Neuronal stem cell (in vitro differentiated cells): Measurements from ENCODE around the gene ADCK2.
"Not testable (repeated sequence)": the region's sequence is repeated elsewhere in the genome, so short reads cannot be mapped to it uniquely, and the experiment has no call there.

ENCODE experiments used
- DNase-seq: peaks from one replicate; pipeline ENCODE4 v3.0.0-alpha.2; 2013; ENCODE audit warnings: low spot score
- H2AFZ ChIP-seq: one replicate; pipeline ENCODE4 v1.6.1; 2013; ENCODE audit warnings: mild to moderate bottlenecking, low read length, inconsistent platforms
- H2AK5ac ChIP-seq: 2 replicates; pipeline ENCODE4 v1.6.1; 2013; ENCODE audit warnings: low read depth, mild to moderate bottlenecking, inconsistent platforms, low read length, moderate library complexity, mixed read lengths
- H2BK120ac ChIP-seq: 2 replicates; pipeline ENCODE4 v1.6.1; 2013; ENCODE audit warnings: low read depth, mild to moderate bottlenecking, inconsistent platforms, low read length, moderate library complexity, mixed read lengths
- H2BK12ac ChIP-seq: one replicate; pipeline ENCODE4 v1.6.1; 2013; ENCODE audit warnings: low read length, inconsistent platforms
- H2BK15ac ChIP-seq: 2 replicates; pipeline ENCODE4 v1.6.1; 2013; ENCODE audit warnings: mild to moderate bottlenecking, low read length, inconsistent platforms, mixed read lengths
- H2BK5ac ChIP-seq: one replicate; pipeline ENCODE4 v1.6.1; 2013; ENCODE audit warnings: inconsistent platforms, mild to moderate bottlenecking, low read length, moderate library complexity
- H3K14ac ChIP-seq: one replicate; pipeline ENCODE4 v1.6.1; 2013; ENCODE audit warnings: low read length, inconsistent platforms
- H3K18ac ChIP-seq: 2 replicates; pipeline ENCODE4 v1.6.1; 2013; ENCODE audit warnings: low read length, inconsistent platforms
- H3K23ac ChIP-seq: 2 replicates; pipeline ENCODE4 v1.6.1; 2013; ENCODE audit warnings: low read depth, mild to moderate bottlenecking, mixed read lengths, low read length, inconsistent platforms; ENCODE audit not compliant: poor library complexity
- H3K27ac ChIP-seq: replicated peaks from 3 replicates; pipeline ENCODE4 v1.5.1; 2013; ENCODE audit warnings: low read length, inconsistent platforms
- H3K27me3 ChIP-seq, 3 experiments: 2 replicates each; pipeline ENCODE4 v1.6.1; 2013; ENCODE audit warnings: low read length in 3 of 3, mild to moderate bottlenecking in 2 of 3, inconsistent platforms in 1 of 3, low read depth in 1 of 3, mixed read lengths in 1 of 3, moderate library complexity in 1 of 3; ENCODE audit not compliant: control insufficient read depth in 3 of 3, insufficient read depth in 3 of 3
- H3K36me3 ChIP-seq, 2 donors: replicated peaks in 1 of 2; 2 replicates each; pipeline ENCODE4 v1.6.1; 2013; ENCODE audit warnings: low read length in 2 of 2; ENCODE audit not compliant: control insufficient read depth in 2 of 2, insufficient read depth in 2 of 2
- H3K4ac ChIP-seq: 2 replicates; pipeline ENCODE4 v1.6.1; 2013; ENCODE audit warnings: inconsistent platforms, mild to moderate bottlenecking, low read length, moderate library complexity
- H3K4me1 ChIP-seq, 2 donors: 1 replicate in 1 of 2; 2 replicates in 1 of 2; pipeline ENCODE4 v1.6.1; 2013; ENCODE audit warnings: low read length in 2 of 2, low read depth in 1 of 2; ENCODE audit not compliant: control insufficient read depth in 2 of 2, insufficient read depth in 1 of 2
- H3K4me2 ChIP-seq: one replicate; pipeline ENCODE4 v1.6.1; 2013; ENCODE audit warnings: mild to moderate bottlenecking, low read length, inconsistent platforms; ENCODE audit not compliant: insufficient read depth, poor library complexity, severe bottlenecking
- H3K4me3 ChIP-seq, 2 donors: 2 replicates each; pipeline ENCODE4 v1.5.1; 2013; ENCODE audit warnings: low read length in 2 of 2, mild to moderate bottlenecking in 2 of 2, inconsistent platforms in 1 of 2, moderate library complexity in 1 of 2
- H3K79me1 ChIP-seq: one replicate; pipeline ENCODE4 v1.6.1; 2013; ENCODE audit warnings: low read depth, mild to moderate bottlenecking, inconsistent platforms, low read length, moderate library complexity
- H3K9ac ChIP-seq: one replicate; pipeline ENCODE4 v1.6.1; 2013; ENCODE audit warnings: mild to moderate bottlenecking, low read depth, low read length, inconsistent platforms; ENCODE audit not compliant: poor library complexity
- H3K9me3 ChIP-seq, 2 donors: replicated peaks in 1 of 2; 2 replicates each; pipeline versions ENCODE3 to v1.6.1; 2013; ENCODE audit warnings: low read length in 2 of 2, mild to moderate bottlenecking in 2 of 2, inconsistent platforms in 1 of 2, low read depth in 1 of 2, mixed read lengths in 1 of 2, moderate library complexity in 1 of 2; ENCODE audit not compliant: control insufficient read depth in 2 of 2, insufficient read depth in 1 of 2
- H4K8ac ChIP-seq: one replicate; pipeline ENCODE4 v1.6.1; 2013; ENCODE audit warnings: low read depth, mild to moderate bottlenecking, inconsistent platforms, low read length, moderate library complexity
- H4K91ac ChIP-seq: one replicate; pipeline ENCODE4 v1.6.1; 2013; ENCODE audit warnings: low read length, low read depth, mild to moderate bottlenecking, inconsistent platforms; ENCODE audit not compliant: poor library complexity
- WGBS, 2 donors: extraction: QIAGEN DNeasy Blood & Tissue Kit; methylation state at CpG; one replicate each; pipeline ENCODE4 v1.1.7; 2013; ENCODE audit warnings: missing lambda C conversion rate in 2 of 2, mixed read lengths in 1 of 2; ENCODE audit not compliant: insufficient read length in 2 of 2, insufficient replicate concordance in 1 of 2; ENCODE audit errors: extremely low coverage in 2 of 2; 5-methylcytosine and 5-hydroxymethylcytosine counted together

The ADCK2 gene

DNA sequence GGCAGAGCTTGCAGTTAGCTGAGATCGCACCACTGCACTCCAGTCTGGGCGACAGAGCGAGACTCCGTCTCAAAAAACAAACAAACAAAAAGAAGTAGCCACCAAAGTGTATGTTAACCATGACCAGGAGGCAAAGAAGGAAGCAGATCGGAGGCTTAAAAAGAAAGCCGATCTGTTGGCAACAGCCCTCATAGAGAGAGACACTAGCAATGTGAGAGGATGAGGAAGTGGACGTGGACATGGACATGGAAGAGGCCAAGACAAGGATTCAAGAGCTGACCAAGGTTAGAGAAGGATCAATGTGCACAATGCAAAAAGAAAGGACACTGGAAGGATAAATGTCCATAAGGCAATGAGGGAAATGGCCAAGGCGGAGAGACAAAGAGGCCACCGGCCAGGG is 14.9 kb upstream of the ADCK2 start:
- Histone ChIP-seq H2BK120ac (no peak overlapping the region), H2BK5ac (no peak overlapping the region), H3K79me1 (no peaks in the 10 kb centered on the region), H3K27me3 (peaks cover 0 to 27% (median 0%) of the 10 kb centered on the region in 3 experiments), H3K23ac (no peak overlapping the region), H3K4me2 (no peak overlapping the region), H3K9ac (no peak overlapping the region), H3K4ac (no peak overlapping the region), H2AFZ (no peak overlapping the region), H3K4me3 (no peak overlapping the region), H4K91ac (no peak overlapping the region), H2BK15ac (no peak overlapping the region), H3K18ac (no peak overlapping the region), H2AK5ac (no peak overlapping the region), H3K36me3 (no peaks in the 10 kb centered on the region), H3K27ac (no peak overlapping the region), H4K8ac (no peak overlapping the region), H3K9me3 (no peaks in the 10 kb centered on the region), H3K4me1 (peaks cover 0 to 3% of the 10 kb centered on the region in 2 donors), H2BK12ac (no peak overlapping the region), H3K14ac (no peak overlapping the region)
- DNase-seq, result no peak
- WGBS, 2 donors, result no CpG with 5 or more reads among the region's 9 CpGs

DNA sequence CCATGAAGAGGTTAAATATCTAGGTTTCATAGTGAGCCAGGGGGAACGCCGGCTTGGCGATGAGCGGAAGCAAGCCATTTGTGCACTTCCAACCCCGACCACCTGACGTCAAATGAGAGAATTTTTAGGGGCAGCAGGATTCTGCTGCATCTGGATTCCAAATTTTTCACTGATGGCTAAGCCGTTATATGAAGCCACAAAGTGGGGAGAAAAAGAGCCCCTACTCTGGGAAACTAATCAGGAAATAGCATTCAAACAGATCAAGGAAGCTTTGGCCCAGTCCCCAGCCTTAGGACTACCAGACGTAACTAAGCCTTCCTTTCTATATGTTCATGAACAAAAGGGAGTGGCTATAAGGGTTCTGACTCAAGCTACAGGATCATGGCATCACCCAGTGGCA is 12.9 kb upstream of the ADCK2 start:
- no CpG with 5 or more reads among the region's 8 CpGs for WGBS, 2 donors

DNA sequence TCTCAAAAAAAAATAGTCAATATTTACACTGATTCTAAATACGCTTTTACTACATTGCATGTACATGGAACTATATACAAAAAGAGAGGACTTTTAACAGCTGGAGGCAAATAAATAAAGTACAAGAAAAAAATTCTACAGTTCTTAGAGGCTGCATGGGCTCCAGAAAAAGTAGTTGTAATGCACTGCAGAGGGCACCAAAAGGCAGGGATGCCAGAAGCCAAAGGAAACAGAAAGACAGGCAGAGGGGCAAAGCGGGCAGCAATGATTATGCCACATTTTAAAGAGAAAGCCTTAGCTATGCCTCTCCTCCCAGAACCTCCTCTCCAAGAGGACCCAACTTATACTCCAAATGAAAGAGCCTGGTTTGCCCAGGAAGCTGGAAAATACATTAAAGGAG is 11.6 kb upstream of the ADCK2 start:
- no peak overlapping the region for H4K91ac ChIP-seq
- H3K27ac ChIP-seq, result no peak overlapping the region
- H3K4me1 ChIP-seq, result no peaks in the 10 kb centered on the region
- no peaks in the 10 kb centered on the region for H3K36me3 ChIP-seq
- no peak overlapping the region for H3K14ac ChIP-seq
- no peak overlapping the region for H3K4me3 ChIP-seq
- no peak overlapping the region for H3K18ac ChIP-seq
- H3K27me3 ChIP-seq, result peaks cover 0 to 26% (median 0%) of the 10 kb centered on the region in 3 experiments
- no peaks in the 10 kb centered on the region for H3K79me1 ChIP-seq
- H2BK12ac ChIP-seq, result no peak overlapping the region
- H4K8ac ChIP-seq, result no peak overlapping the region
- H3K4ac ChIP-seq, result no peak overlapping the region
- no peak overlapping the region for H3K23ac ChIP-seq
- no peak overlapping the region for H3K4me2 ChIP-seq
- WGBS, 2 donors, result no CpG with 5 or more reads among the region's 2 CpGs
- H3K9ac ChIP-seq, result no peak overlapping the region
- no peak for DNase-seq
- H3K9me3 ChIP-seq, result no peaks in the 10 kb centered on the region
- H2AFZ ChIP-seq, result no peak overlapping the region
- no peak overlapping the region for H2BK5ac ChIP-seq
- H2AK5ac ChIP-seq, result no peak overlapping the region
- no peak overlapping the region for H2BK15ac ChIP-seq
- no peak overlapping the region for H2BK120ac ChIP-seq

More for the DNA sequence above, 12.9 kb upstream of the ADCK2 start:
- no peak overlapping the region for H4K91ac ChIP-seq
- no peak overlapping the region for H3K27ac ChIP-seq
- H2BK5ac ChIP-seq, result no peak overlapping the region
- H3K23ac ChIP-seq, result no peak overlapping the region
- H2BK15ac ChIP-seq, result no peak overlapping the region
- H3K4me1 ChIP-seq, result no peaks in the 10 kb centered on the region
- H3K4ac ChIP-seq, result no peak overlapping the region
- no peak overlapping the region for H3K18ac ChIP-seq
- no peak for DNase-seq
- H2BK120ac ChIP-seq, result no peak overlapping the region
- H3K36me3 ChIP-seq, result no peaks in the 10 kb centered on the region
- no peak overlapping the region for H2AK5ac ChIP-seq
- no peak overlapping the region for H4K8ac ChIP-seq
- H3K9me3 ChIP-seq, result no peaks in the 10 kb centered on the region
- no peak overlapping the region for H2AFZ ChIP-seq
- H3K14ac ChIP-seq, result no peak overlapping the region
- no peak overlapping the region for H3K4me3 ChIP-seq
- H3K79me1 ChIP-seq, result no peaks in the 10 kb centered on the region
- no peak overlapping the region for H3K9ac ChIP-seq
- H3K27me3 ChIP-seq, result peaks cover 0 to 27% (median 0%) of the 10 kb centered on the region in 3 experiments
- H2BK12ac ChIP-seq, result no peak overlapping the region
- H3K4me2 ChIP-seq, result no peak overlapping the region

DNA sequence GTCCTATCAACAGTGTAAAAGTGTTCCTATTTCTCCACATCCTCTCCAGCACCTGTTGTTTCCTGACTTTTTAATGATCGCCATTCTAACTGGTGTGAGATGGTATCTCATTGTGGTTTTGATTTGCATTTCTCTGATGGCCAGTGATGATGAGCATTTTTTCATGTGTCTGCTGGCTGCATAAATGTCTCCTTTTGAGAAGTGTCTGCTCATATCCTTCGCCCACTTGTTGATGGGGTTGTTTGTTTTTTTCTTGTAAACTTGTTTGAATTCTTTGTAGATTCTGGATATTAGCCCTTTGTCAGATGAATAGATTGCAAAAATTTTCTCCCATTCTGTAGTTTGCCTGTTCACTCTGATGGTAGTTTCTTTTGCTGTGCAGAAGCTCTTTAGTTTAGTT is 9.8 kb upstream of the ADCK2 start:
- not testable (repeated sequence) for H3K18ac ChIP-seq, H3K4me3 ChIP-seq, H3K9ac ChIP-seq, H2BK12ac ChIP-seq, H3K4me1 ChIP-seq, H3K4me2 ChIP-seq, H2AFZ ChIP-seq, H2BK5ac ChIP-seq, H2AK5ac ChIP-seq, H3K27ac ChIP-seq, H3K4ac ChIP-seq, H2BK120ac ChIP-seq, H3K79me1 ChIP-seq, H3K9me3 ChIP-seq, H3K23ac ChIP-seq, H4K8ac ChIP-seq, H3K36me3 ChIP-seq, H2BK15ac ChIP-seq, DNase-seq, H3K14ac ChIP-seq, H4K91ac ChIP-seq
- peaks cover 0 to 33% (median 0%) of the 10 kb centered on the region in 3 experiments for H3K27me3 ChIP-seq
- WGBS, 2 donors, result no CpG with 5 or more reads among the region's 2 CpGs
